ENCODE data around the gene ABHD17A.

Gene ABHD17A

GRCh38 chr19:1863638-1864479 lies 21.4 kb downstream of the ABHD17A start:
- peak; percentile 92 to 96 for DNase-seq

GRCh38 chr19:1863328-1863637 lies 22.0 kb downstream of the ABHD17A start, which contains the start of gene KLF16:
Gene KLF16, minus strand, starts transcription at chr19:1863579. Its CDS starts 82 bp downstream, at chr19:1863497.
- DNase-seq, result no peak

- peak in 1 of 2 donors; percentile 50 for DNase-seq
These were observed 22.6 kb downstream of the ABHD17A start for GRCh38 chr19:1862424-1863327.

GRCh38 chr19:1862068-1862423 lies 23.2 kb downstream of the ABHD17A start:
- no peak for DNase-seq

- DNase-seq, result no peak
These were observed 23.7 kb downstream of the ABHD17A start for GRCh38 chr19:1861599-1862031.

GRCh38 chr19:1860821-1861598 lies 24.3 kb downstream of the ABHD17A start:
- no peak for DNase-seq

GRCh38 chr19:1860042-1860775 lies 25.1 kb downstream of the ABHD17A start:
- peak; percentile 35 to 75 for DNase-seq

- DNase-seq, result no peak
These were observed 25.9 kb downstream of the ABHD17A start for GRCh38 chr19:1859331-1859781.

GRCh38 chr19:1858412-1859081 lies 26.7 kb downstream of the ABHD17A start:
- DNase-seq, result no peak

GRCh38 chr19:1857648-1858326 lies 27.5 kb downstream of the ABHD17A start:
- peak; percentile 50 to 76 for DNase-seq

GRCh38 chr19:1856698-1857603 lies 28.3 kb downstream of the ABHD17A start:
- DNase-seq, result peak; percentile 91 to 92

GRCh38 chr19:1856345-1856697 lies 29.0 kb downstream of the ABHD17A start:
- no peak for DNase-seq

GRCh38 chr19:1855828-1856255 lies 29.5 kb downstream of the ABHD17A start:
- DNase-seq, result peak; percentile 45 to 73

- peak; percentile 93 to 96 for DNase-seq
These were observed 30.1 kb downstream of the ABHD17A start for GRCh38 chr19:1855040-1855827.

GRCh38 chr19:1854542-1855039 lies 30.7 kb downstream of the ABHD17A start:
- DNase-seq, result no peak

GRCh38 chr19:1854039-1854541 lies 31.2 kb downstream of the ABHD17A start:
- no peak for DNase-seq

- DNase-seq, result peak; percentile 87 to 91
These were observed 31.8 kb downstream of the ABHD17A start for GRCh38 chr19:1853295-1854038.

Data from inflammatory macrophage (primary cell).